Bronchus fibroblast of lung (primary cell): ENCODE measurements around the gene CYP2R1. TPM values are rescaled to one million over a fixed set of nuclear protein-coding genes. Genes with fewer than 3 reads are reported as not detected.

Experiments used
- total RNA-seq: library from RNA; depleted of rRNA; stranded (reverse); fragments of >200 nt; gene quantifications from 2 replicates; pipeline ENCODE4 v1.2.3, GENCODE V29; 2015

The CYP2R1 gene
- 6.1 and 8.2 TPM in 2 replicates for total RNA-seq

DNA sequence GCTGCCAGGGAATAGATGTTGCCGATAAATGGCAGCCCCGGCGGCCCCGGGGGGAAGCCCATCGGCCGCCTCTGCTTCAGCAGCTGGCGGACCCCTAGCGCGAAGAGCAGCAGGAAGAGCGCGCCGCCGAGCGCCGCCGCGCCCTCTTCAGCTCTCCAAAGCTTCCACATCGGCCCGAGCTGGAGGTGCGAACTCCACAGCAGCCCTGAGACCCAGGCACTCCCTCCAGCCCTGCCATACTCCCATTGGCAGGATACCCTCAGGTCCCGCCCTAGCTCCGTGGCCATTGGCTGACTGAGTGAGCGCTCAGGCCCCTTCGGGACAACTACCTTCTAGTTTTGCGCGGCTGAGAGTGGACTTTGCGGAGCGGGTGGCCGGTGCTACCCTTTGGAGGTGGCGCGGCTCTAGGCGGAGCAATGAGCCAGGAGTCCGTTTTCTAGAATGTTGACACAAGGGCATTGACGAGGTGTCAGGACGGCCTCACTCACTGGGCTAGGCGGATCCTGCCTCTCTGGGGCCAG is at the start of gene CYP2R1:
Gene CYP2R1, minus strand, starts transcription at position 196 of the 521 bp plus-strand sequence. Its CDS starts 26 bp downstream, at position 170.

Other genes with a start within 250 kb of the CYP2R1 start
- 2.8 and 3.4 TPM in 2 replicates for gene PDE3B, start 248.4 kb downstream of the CYP2R1 start, total RNA-seq
- gene CALCA, start 80.1 kb upstream of the CYP2R1 start, total RNA-seq: not detected in 2 replicates
- gene CALCB, start 181.4 kb upstream of the CYP2R1 start, total RNA-seq: under 0.01 TPM in 2 replicates
- gene INSC, start 222.7 kb upstream of the CYP2R1 start, total RNA-seq: 2.8 and 3.5 TPM in 2 replicates